H1 (cell line): ENCODE results near the gene SCG3. TPM values are rescaled to one million over a fixed set of nuclear protein-coding genes. Genes with fewer than 3 reads are reported as not detected.

Source experiments
- RAD21 ChIP-seq, 2 experiments: IDR thresholded peaks in 1 of 2; conservative IDR thresholded peaks in 1 of 2; 2 replicates each; pipeline ENCODE4 v1.6.1; 2011; ENCODE audit warnings: low read depth in 2 of 2, low read length in 2 of 2, improper control_type of control experiment in 1 of 2, inconsistent platforms in 1 of 2, mild to moderate bottlenecking in 1 of 2, moderate library complexity in 1 of 2
- RFX5 ChIP-seq: IDR thresholded peaks from 2 replicates; pipeline ENCODE4 v1.6.1; 2011; ENCODE audit warnings: low read depth, low read length, improper control_type of control experiment, borderline replicate concordance
- TEAD4 ChIP-seq: IDR thresholded peaks from 2 replicates; pipeline ENCODE4 v1.6.1; 2012; ENCODE audit warnings: low read depth, low read length, inconsistent platforms, mixed read lengths
- polyA plus RNA-seq, 7 experiments: library from polyadenylated mRNA; depleted of rRNA in 3 of 7; stranded (reverse) in 5 of 7; unstranded in 2 of 7; fragments of >200 nt in 5 of 7; fragments of 200-250 nt in 2 of 7; gene quantifications; 1 replicate in 5 of 7; 2 replicates in 1 of 7; 4 replicates in 1 of 7; pipeline versions ENCODE4 v1.2.1 to v1.2.3, GENCODE V29; 2011 to 2013; ENCODE audit warnings: missing spikeins in 2 of 7, mixed read lengths in 2 of 7
- total RNA-seq: library from RNA; stranded (reverse); fragmentation: NEBNext Ultra II Directional; extraction: Animal tissue kit (Norgen Biotek cat#: 25700); gene quantifications from 2 replicates; pipeline ENCODE4 v1.2.1, GENCODE V29; 2021
- TF ChIP-seq, protein P1 (sequence below): IDR thresholded peaks from 2 replicates; pipeline ENCODE4 v1.6.1; 2012; ENCODE audit warnings: low read length, inconsistent platforms
- TF ChIP-seq, protein P2 (sequence below): IDR thresholded peaks from 2 replicates; pipeline ENCODE4 v1.6.1; 2012; ENCODE audit warnings: inconsistent platforms

The SCG3 gene
- total and polyA plus RNA-seq, 2 of the 8 experiments (the other 6 are each of a cell fraction or from before 2014, with no cell fraction given) = 5.2 to 45.9 TPM

DNA sequence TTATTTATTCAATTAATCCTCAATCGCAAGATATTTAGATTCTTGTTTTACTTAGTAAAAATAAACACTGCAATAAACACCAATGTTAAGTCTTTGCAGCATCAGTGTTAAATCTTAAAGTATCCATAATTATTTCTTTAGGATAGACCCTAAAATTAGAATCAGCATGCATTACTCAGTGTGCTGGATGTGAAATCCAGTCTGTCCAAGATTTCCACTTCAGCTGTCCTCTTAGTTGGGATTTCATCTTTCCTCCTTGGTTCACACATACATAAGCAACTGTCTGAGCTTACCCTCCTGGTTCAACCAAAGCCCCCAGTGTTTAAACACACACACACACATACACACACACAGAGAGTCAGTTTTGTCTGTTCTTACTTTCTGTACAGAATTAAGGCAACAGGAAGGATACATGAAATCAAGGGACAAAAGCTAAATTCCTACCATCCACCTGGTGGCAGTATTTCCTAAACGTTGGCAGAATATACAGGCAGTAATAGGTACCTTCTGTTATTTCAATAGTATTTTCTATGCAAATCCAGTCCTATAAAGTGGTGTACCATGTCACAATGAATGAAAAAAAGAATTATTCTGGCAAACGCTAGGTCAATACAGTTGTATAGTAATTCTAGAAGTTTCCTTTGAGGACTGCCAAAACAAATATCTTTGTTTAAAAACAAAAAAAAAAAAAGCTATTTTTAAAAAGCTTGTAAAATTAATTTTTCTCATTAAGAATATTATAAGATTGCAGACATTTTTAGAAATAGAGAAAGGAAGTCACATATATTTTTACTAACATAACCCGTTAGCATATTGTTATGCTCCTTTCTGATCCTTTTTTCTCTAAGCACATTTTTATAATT is 31.4 kb upstream of the SCG3 start (continued):
- TF ChIP-seq TEAD4 (no peak), RFX5 (no peak), RAD21 (IDR thresholded peaks at IDR 0.05 in 1 of 2, conservative IDR thresholded peaks at IDR 0.05 in 1 of 2; ENCODE audit: low read depth in 2 of 2, low read length in 2 of 2) (peak; percentile 93 to 95)
- TF ChIP-seq, protein P1, sequence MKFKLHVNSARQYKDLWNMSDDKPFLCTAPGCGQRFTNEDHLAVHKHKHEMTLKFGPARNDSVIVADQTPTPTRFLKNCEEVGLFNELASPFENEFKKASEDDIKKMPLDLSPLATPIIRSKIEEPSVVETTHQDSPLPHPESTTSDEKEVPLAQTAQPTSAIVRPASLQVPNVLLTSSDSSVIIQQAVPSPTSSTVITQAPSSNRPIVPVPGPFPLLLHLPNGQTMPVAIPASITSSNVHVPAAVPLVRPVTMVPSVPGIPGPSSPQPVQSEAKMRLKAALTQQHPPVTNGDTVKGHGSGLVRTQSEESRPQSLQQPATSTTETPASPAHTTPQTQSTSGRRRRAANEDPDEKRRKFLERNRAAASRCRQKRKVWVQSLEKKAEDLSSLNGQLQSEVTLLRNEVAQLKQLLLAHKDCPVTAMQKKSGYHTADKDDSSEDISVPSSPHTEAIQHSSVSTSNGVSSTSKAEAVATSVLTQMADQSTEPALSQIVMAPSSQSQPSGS = no peak
- TF ChIP-seq, protein P2, sequence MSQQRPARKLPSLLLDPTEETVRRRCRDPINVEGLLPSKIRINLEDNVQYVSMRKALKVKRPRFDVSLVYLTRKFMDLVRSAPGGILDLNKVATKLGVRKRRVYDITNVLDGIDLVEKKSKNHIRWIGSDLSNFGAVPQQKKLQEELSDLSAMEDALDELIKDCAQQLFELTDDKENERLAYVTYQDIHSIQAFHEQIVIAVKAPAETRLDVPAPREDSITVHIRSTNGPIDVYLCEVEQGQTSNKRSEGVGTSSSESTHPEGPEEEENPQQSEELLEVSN = no peak
